ENCODE results near the gene TRIP6. TPM values are rescaled to one million over a fixed set of nuclear protein-coding genes. Genes with fewer than 3 reads are reported as not detected.

TRIP6 gene
- total and polyA plus RNA-seq, 2 of the 8 experiments (the other 6 are each of a cell fraction or from before 2014, with no cell fraction given): 88.4 to 103 TPM

DNA sequence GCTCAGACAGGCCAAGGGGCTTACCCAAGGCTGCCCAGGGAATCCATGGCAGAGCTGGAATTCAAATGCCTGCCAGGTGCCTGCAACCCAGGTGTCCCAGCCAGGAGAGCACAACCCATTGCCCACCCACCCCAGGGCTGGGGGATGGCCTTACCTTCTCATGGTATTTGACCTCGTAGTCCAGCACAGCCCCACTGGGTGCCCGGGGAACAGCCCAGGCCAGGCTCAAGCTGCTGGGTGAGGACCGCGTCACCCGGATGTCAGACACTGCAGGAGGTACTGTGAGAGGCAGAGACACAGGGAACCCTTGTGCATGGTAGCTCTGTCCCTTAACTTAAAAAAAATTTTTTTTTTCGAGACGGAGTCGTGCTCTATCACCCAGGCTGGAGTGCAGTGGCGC lies 48.8 kb upstream of the TRIP6 start:
- Histone ChIP-seq H3K36me3 (ENCODE audit: control insufficient read depth in 2 of 4, insufficient read depth in 4 of 4, low read length in 3 of 4) (peaks cover 35 to 95% (median 73%) of the 10 kb centered on the region in 4 experiments), H2AFZ (ENCODE audit: low read length) (no peak overlapping the region), H3K4me2 (ENCODE audit: insufficient read depth in 1 of 2, low read depth in 2 of 2, low read length in 2 of 2) (no peak overlapping the region), H3K23me2 (ENCODE audit: low read depth, low read length) (no peaks in the 10 kb centered on the region; the same call in 1 of the 2 replicates), H4K20me1 (replicated peaks in 1 of 2; ENCODE audit: control insufficient read depth in 1 of 2, insufficient read depth in 2 of 2, low read length in 2 of 2) (peaks cover 3 to 12% of the 10 kb centered on the region in 2 experiments), H2BK15ac (ENCODE audit: low read length) (no peak overlapping the region), H2BK120ac (replicated peaks; ENCODE audit: low read depth, low read length) (no peak overlapping the region), H3K4ac (replicated peaks; ENCODE audit: insufficient read length, low read depth, low read length) (no peak overlapping the region), H3K18ac (ENCODE audit: extremely low read depth, low read length) (no peak overlapping the region), H3K79me2 (ENCODE audit: control insufficient read depth in 1 of 2, insufficient read depth in 2 of 2, low read length in 2 of 2) (peaks cover 0 to 2% of the 10 kb centered on the region in 2 experiments; a peak in 1 of 4 replicates), H2BK12ac (ENCODE audit: low read depth, low read length) (no peak overlapping the region), H3K4me1 (replicated peaks in 1 of 4; ENCODE audit: control insufficient read depth in 3 of 4, insufficient read depth in 4 of 4, low read length in 3 of 4) (no peaks in the 10 kb centered on the region), H3K56ac (replicated peaks; ENCODE audit: insufficient read length, low read depth, low read length) (no peak overlapping the region), H2BK20ac (ENCODE audit: low read length) (no peak overlapping the region), H3K9ac (replicated peaks in 1 of 4; ENCODE audit: extremely low read depth in 1 of 4, low read depth in 3 of 4, low read length in 3 of 4) (no peak overlapping the region), H4K91ac (replicated peaks; ENCODE audit: insufficient read length, low read length) (no peak overlapping the region), H4K8ac (ENCODE audit: extremely low read depth, insufficient read depth, low read length) (no peak overlapping the region), H3K23ac (ENCODE audit: insufficient read length) (no peak overlapping the region), H4K5ac (ENCODE audit: insufficient read length, low read depth, low read length) (no peak overlapping the region), H3K79me1 (ENCODE audit: low read depth, low read length) (peaks cover 2% of the 10 kb centered on the region; the same call in 1 of the 2 replicates), H3K27me3 (replicated peaks in 1 of 4; ENCODE audit: control insufficient read depth in 3 of 4, extremely low read depth in 1 of 4, insufficient read depth in 3 of 4, low read length in 3 of 4) (no peaks in the 10 kb centered on the region), H2AK5ac (ENCODE audit: low read depth, low read length) (no peak overlapping the region), H2BK5ac (ENCODE audit: low read depth, low read length) (no peak overlapping the region), H3K4me3 (ENCODE audit: extremely low read depth in 1 of 4, insufficient read depth in 2 of 4, low read depth in 3 of 4, low read length in 4 of 4) (no peak overlapping the region), H3K27ac (ENCODE audit: low read depth, low read length) (no peak overlapping the region), H3K9me3 (ENCODE audit: insufficient read depth in 2 of 2, low read depth in 1 of 2, low read length in 1 of 2) (no peaks in the 10 kb centered on the region), H3K14ac (ENCODE audit: insufficient read length) (no peak overlapping the region)
- FAIRE-seq (no peak), DNase-seq (ENCODE audit: low read depth in 1 of 2, low spot score in 2 of 2) (no peak)
- CTCF ChIA-PET (ENCODE audit: partially characterized antibody): interaction anchor here (0.8 to 8.7 kb wide), 7 partner anchors 9 to 122 kb away, joined by 3 to 117 read pairs (median 4); partner anchors contain the start of genes EPHB4 and SLC12A9
- 86% methylated on average over 9 of the region's 9 CpGs; no CpG with 5 or more reads in 1 of the 2 experiments for WGBS, 2 experiments (ENCODE audit: extremely low coverage in 1 of 2, insufficient coverage in 1 of 2, insufficient read length in 1 of 2, insufficient replicate concordance in 2 of 2, low coverage in 1 of 2, low lambda C conversion rate in 2 of 2, missing lambda C conversion rate in 1 of 2)
- POLR2A ChIA-PET (ENCODE audit: partially characterized antibody): interaction anchor here (0.8 to 10.3 kb wide), 5 partner anchors 9 to 112 kb away, joined by 3 to 124 read pairs (median 5); partner anchors contain the start of genes EPHB4 and POP7
- TF ChIP-seq TCF12 (IDR thresholded peaks at IDR 0.05; ENCODE audit: low read depth, low read length) (no peak), SUZ12 (IDR thresholded peaks at IDR 0.05; ENCODE audit: low read length) (no peak), SIX5 (IDR thresholded peaks at IDR 0.05; ENCODE audit: low read depth, low read length) (no peak), JUN (IDR thresholded peaks at IDR 0.05; ENCODE audit: low read depth, low read length) (no peak), EGR1 (IDR thresholded peaks at IDR 0.05; ENCODE audit: borderline replicate concordance, low read depth, low read length) (no peak), TAF7 (optimal IDR thresholded peaks at IDR 0.05; ENCODE audit: borderline replicate concordance, low read depth, low read length) (no peak), BCL11A (IDR thresholded peaks at IDR 0.05; ENCODE audit: low read depth in 2 of 2, low read length in 2 of 2) (no peak), EZH2 (IDR thresholded peaks at IDR 0.05; ENCODE audit: low read depth, low read length, severe bottlenecking) (no peak), GTF2F1 (IDR thresholded peaks at IDR 0.05; ENCODE audit: borderline replicate concordance, low read depth, low read length) (no peak), BACH1 (IDR thresholded peaks at IDR 0.05; ENCODE audit: low read length) (no peak), JUND (IDR thresholded peaks at IDR 0.05; ENCODE audit: low read length) (no peak), CHD1 (IDR thresholded peaks at IDR 0.05; ENCODE audit: low read depth, low read length) (no peak), KDM4A (IDR thresholded peaks at IDR 0.05; ENCODE audit: low read depth, low read length, severe bottlenecking) (no peak), ZNF274 (IDR thresholded peaks at IDR 0.05; ENCODE audit: borderline replicate concordance, extremely low read depth, low read length) (no peak), ASH2L (IDR thresholded peaks at IDR 0.05; ENCODE audit: low read length) (no peak)
